Measurements from ENCODE around the gene PDGFA. TPM values are rescaled to one million over a fixed set of nuclear protein-coding genes. Genes with fewer than 3 reads are reported as not detected.

Gene PDGFA
- total RNA-seq, 1 donor from 2014 or later = 32.4 TPM

DNA sequence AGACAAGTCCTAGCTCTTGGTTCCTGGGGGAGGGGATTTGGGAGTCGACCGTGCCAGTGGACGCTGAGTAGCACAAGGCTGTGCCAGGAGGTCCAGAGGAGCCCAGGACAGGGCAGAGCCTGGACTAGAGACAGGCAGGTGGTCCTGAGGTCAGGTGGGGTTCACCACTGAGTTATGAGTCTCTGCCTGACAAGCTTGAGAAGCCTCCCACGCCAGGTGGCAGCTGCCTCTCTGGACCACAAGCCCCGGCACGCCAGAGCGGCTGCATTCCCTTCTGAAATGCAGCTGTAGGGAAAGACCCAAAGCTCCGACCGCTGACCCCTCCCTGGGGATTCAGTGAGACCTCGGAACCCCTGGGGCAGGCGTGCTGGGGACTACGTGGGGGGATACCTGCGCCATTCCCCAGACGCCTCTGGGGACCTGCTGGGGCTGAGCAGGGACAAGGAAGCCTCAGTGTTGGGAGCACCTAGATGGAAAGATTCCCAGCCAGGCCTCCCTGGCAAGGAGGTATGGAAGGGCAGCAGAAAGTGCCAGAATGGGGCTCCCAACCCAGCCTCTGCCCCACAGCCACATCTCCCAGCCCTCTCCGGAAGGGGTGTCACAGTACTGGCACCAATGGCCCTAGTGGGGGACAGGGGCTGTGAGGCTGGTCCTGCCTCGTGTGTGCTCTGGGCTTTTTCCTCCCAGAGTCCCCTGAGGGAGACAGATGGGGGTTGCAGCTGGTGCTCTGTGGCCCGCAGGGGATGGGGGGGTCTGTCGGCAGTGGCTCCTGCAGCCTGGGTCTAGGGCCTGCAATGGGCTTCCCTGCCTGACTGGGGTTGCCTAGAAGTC, 29.0 kb downstream of the PDGFA start:
- DNase-seq = no peak

DNA sequence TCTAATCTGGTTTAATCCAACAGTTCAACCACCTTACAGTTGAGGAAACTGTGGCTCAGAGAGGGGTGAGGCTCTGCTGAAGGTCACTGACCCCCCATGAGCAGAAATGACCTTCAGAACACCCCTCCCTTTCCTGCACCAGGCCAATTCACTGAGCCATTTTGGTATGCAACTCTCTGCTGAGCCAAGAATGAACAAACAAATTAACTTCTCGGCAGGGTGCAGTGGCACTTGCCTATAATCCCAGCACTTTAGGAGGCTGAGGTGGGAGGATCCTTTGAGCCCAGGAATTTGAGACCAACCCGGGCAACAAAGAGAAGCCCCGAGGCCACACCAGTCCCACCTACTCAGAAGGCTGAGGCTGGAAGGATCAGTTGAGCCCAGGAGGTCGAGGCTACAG, 29.8 kb downstream of the PDGFA start:
- no peak for DNase-seq

DNA sequence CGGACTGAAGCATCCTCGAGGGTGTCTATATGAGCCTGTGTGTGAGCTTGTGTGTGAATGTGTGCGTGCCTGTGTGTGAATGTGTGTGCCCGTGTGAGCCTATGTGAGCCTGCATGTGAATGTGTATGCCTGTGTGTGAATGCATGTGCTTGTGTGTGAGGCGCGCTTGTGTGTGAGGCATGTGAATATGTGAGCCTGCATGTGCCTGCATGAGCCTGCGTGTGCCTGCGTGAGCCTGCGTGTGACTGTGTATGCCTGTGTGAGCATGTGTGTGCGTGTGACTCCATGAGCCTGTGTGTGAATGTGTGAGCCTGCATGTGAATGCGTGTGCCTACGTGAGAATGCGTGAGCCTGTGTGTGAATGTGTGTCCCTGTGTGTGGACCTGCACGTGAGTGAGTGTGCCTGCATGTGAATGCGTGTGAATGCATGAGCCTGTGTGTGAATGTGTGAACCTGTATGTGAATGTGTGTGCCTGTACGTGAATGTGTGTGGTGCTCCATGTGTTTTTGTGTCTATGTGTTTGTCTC, 33.4 kb downstream of the PDGFA start:
- no peak for DNase-seq

DNA sequence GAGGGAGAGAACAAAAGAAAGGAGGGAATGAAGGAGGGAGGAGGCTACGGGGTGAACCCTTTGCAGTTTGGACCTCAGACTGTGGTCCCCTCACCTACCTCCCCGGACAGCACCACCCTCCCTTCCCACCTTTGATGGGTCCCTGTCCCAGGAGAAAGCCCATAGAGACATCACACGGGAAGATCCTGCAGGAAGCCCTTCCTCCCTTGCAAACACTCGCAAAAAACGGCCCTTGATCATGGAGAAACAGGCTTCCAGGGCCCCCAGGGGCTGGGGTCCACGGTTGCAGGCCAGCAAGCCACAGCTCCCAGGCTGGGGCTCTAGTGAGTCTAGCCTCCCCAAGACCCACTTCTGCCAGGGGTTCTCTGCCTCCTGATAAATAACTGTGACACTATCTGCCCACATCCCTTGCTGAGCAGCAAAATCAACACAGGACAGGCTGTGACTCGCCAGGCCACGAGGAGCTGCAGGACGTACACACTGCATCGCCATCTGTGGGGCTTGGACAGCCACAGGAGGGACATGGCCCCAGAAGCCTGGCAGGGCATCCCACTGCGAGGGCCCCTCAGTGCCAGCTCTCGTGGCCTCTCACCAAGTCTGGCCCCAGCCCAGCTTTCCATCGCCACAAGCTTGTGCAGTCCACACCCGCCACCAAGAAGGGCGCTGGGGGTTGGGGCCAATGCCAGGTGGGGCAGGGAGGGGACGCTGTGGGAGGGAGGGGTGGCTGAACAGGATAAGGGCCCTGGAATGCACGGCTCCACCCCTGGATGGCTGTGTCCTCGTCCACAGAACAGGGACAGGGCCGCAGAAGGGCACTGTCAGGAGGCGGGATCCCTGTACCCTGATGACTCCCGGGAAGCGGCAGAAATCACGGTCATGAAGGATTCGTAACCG, 34.2 kb downstream of the PDGFA start:
- no peak for DNase-seq

GRCh38 chr7:484356-485101, 35.1 kb downstream of the PDGFA start:
- no peak for DNase-seq

- no peak for DNase-seq
Observed at GRCh38 chr7:483656-484355, 35.8 kb downstream of the PDGFA start.

DNA sequence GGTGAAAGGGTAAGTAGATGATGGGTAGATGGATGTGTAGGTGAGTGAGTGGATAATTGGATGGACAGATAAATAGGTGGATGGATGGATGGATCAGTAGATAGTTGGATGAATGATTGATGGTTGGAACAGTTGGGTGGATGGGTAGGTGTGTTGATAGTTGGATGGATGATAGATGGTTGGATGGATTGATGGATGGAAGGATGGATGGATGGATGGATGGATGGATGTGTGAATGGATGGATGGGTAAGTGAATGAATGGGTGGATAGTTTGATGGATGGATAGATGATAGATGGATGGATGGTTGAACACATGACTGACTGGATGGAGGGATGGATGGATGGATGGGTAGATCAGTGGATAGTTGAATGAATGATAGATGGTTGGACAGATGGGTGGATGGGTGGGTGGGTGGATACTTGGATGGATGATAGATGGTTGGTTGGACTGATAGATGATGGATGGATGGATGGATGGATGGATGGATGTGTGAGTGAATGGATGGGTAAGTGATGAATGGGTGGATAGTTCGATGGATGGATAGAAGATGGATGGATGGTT, 37.0 kb downstream of the PDGFA start:
- no peak for DNase-seq

DNA sequence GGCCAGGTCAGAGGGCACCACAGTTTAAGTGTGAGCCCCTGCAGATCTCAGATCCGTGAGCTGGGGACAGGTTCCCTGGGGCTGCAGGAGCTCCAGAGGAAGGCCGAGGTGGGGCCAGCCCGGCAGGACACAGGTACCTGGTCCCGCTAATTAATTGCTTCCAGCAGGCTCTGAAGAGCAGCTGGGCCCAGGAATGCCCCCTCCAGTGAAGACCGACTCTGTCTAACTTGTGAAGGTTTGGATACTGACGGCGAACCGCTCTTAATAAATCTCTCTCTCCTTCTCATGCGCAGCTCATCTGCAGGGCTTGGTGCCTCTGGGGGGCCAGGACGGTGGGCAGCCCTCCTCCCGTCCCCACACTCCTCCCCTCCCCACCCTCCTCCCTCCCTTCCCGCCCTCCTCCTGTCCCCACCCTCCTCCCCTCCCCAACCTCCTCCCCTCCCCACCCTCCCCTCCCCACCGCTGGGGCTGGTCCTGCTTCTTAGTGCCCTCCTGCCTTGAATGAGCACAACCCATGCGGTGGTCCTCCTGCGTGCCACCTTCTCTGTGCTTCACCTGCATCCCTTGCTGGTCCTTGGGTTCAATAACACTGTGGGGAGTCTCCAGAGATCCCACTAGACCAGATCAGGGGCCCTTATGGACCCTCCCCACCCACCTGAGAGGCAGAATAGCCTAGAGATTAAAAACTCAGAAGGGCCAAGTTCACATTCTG, 38.3 kb downstream of the PDGFA start:
- no peak for DNase-seq

- DNase-seq = no peak
Observed at GRCh38 chr7:480531-481218, 39.0 kb downstream of the PDGFA start.

GRCh38 chr7:479948-480499, 39.6 kb downstream of the PDGFA start:
- no peak for DNase-seq

- no peak for DNase-seq
Observed at GRCh38 chr7:479115-479947, 40.3 kb downstream of the PDGFA start.

DNA sequence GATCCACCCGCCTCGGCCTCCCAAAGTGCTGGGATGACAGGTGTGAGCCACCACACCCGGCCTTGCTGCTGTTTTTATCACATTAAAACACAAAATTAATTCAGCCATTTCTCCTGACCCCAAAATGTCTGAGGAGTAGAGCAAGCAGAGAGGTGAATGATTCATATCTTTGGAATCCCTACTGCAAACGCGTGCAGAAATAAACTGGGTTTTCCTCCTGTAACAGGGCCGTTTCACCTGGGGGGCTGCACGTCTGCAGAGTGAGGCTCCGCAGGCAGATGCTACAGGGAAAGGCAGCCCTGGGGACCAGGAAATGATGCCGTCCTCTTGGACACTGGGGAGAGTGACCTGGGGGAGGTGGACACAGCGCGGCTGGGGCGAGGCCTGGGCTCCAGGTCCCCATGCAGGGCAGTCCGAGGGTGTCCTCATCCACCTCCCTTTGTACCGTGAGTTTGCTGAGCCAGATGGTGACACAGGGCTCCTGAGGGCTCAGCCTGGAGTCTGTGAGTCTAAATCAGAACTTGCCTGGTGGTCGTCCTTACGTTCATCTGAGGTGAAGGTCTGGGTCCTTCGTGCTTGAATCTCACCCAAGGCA, 41.9 kb downstream of the PDGFA start:
- no peak for DNase-seq

DNA sequence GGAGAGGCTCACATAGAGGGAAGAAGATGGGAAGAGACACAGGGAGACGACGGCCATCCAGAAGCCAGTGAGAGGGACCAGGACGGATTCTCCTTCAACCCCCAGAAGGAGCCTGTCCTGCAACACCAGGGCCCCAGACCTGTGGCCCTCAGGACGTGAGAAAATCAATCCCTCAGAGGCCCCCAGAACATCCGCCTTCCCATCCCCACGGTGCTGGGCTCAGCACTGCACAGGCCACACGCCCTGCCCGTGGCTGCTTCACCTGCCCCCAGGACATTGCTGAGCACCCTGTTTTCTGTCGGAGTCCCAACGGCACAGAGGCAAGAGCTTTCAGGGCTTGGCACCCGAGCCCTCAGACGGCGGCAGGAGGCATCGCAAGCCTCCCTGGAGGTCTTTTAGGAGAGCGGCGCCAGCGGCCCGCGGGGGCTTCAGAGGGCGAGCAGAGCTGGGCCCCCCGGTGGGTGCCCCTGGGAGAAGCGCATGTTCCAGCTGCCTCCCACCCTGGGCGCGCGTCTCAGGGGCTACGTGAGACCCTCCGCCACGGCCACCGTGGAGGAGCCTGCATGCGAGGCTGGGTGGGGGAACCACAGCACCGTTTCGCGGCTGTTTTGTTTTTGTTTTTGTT, 42.8 kb downstream of the PDGFA start:
- no peak for DNase-seq

DNA sequence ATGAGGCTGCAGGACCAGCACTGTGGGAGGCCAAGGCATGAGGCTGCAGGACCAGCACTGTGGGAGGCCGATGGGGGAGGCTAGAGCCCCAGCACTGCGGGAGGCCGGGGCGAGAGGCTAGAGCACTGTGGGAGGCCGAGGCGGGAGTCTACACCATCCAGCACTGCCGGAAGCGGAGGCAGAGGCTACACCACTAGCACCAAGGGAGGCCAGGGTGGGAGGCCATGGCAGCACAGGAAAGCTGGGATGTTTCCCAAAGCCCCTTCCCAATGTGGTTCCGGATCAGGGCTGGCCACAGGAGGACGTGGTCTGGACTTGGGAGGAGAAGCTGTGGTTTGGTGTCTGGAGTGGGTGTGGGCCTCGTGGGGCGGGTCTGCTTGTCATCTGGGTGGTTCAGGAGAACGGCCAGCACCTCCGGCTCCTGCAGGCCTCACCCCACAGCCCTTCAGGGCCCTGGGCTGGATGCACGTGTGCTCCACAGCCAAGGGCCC, 43.6 kb downstream of the PDGFA start:
- no peak for DNase-seq

DNA sequence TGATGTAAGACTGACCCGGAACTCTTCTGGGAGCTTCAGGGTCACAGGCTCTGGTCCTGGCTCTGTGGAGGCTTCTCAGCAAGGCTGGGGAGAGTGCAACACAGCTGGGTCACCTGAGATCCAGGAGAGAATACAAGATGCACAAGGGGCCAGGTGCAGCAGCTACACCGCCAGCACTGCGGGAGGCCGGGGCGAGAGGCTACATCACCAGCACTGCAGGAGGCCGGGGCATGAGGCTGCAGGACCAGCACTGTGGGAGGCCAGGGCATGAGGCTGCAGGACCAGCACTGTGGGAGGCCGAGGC, 44.3 kb downstream of the PDGFA start:
- DNase-seq = no peak

DNA sequence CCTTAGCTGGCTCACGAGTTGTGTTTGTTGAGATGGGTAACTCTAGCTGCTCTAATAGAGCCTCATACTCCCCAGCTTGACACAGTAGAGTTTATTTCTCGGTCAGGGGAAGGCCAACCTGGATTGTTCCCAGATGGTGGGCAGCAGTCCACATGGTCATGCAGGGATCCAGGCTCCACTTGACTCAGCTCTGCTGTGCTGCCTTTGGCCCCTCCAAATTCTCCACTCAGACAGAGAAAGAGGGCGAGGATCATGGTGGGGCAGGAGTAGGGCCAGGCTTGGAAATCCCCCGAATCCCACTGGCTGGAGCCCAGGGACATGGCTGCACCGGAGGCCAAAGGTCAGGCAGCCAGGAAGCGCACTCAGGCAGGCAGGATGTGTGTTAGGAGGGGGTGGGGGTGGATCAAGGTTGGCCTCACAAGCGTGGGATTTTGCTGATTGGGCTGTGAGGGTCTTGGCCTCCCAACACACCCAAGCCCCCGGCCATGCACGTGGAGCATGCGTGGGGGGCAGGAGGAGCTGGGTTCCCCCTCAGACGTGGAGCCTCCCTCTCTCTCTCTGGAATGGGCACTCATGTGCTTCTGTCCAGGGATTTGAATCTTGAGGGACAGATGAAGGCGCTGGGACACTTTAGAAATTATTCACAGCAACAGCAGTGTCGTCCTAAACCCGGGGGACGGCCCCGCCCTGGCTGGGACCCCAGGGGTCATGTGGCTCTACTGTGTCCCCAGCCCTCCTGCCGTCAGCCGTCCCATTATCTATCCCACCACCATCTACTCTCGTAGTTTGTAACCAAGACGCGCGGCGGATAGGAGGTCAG, 44.8 kb downstream of the PDGFA start:
- no peak for DNase-seq

All from occipital lobe (tissue), 2 donors.